HG03432 (cell line): ENCODE measurements around the gene TEAD4.
"Not testable (repeated sequence)": the region's sequence is repeated elsewhere in the genome, so short reads cannot be mapped to it uniquely, and the experiment has no call there.

Experiments
- ATAC-seq: cut with Tn5 transposase; IDR thresholded peaks from one replicate; pipeline ENCODE4 v1.9.1; 2021; ENCODE audit warnings: mild to moderate bottlenecking, moderate library complexity; ENCODE audit not compliant: unreplicated experiment

Gene TEAD4

DNA sequence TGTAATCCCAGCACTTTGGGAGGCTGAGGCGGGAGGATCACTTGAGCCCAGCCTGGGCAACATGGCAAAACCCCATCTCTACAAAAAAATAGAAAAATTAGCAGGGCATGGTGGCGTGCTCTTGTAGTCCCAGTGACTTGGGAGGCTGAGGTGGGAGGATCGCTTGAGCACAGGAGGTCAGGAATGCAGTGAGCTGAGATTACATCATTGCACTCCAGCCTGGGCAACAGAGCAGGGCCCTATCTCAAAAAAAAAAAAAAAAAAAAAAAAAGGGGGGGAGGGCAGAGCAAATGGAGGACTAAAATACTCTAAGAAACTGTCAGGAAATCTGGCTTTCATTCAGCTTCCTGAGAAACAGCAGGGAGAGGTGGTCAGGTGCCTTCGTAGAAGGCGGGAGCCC is 86.3 kb downstream of the TEAD4 start:
- ATAC-seq = no peak

DNA sequence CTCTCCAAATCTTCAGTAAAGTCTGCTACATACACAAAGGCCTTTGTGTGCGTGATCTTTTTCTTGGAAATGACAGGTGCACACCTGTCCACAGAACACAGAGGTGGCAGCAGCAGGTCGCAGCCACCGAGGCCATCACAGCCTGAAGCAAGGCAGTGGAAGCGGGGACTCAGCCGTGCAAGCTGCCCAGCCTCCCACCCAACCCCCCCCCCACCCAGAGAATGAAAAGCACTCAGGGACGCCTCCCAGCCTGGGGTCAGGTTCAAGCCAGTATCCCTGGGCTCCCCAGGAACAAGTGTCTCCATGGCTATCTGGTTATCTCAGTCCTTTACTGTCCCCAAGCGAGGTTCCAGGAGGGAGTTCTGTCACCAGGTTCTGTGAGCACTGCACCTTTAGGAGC is 86.8 kb downstream of the TEAD4 start:
- no peak for ATAC-seq

DNA sequence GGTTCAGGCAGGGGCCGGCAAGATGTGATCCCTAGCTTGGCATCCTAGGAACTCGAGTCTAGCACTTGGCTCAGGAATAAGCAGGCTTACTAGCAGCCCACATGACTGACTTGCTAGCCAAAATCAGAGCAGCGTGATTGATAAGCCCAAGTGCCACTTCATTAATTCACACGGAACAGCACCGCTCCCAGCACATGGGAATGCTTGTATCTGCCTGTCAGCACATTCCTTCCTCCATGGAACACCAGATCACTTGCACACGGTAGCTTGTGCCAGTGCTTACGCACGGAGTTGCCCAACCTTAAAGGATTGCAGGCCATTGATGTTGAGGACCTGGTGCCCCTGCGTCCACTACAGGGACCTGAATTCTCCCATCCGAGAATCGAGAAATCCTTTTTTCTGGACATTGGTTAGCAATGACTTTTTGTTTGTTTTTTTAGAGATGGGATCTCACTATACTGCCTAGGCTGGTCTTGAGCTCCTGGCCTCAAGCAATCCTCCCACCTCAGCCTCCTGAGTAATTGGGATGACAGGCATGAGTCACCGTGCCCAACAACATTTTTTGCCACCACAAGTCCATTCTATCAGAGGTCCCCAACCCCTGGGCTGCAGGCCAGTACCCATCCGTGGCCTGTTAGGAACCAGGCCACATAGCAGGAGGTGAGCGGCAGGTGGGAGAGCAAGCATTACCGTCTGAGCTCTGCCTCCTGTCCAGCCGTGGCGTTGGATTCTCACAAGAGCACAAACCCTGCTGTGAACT is 87.4 kb downstream of the TEAD4 start:
- no peak for ATAC-seq

DNA sequence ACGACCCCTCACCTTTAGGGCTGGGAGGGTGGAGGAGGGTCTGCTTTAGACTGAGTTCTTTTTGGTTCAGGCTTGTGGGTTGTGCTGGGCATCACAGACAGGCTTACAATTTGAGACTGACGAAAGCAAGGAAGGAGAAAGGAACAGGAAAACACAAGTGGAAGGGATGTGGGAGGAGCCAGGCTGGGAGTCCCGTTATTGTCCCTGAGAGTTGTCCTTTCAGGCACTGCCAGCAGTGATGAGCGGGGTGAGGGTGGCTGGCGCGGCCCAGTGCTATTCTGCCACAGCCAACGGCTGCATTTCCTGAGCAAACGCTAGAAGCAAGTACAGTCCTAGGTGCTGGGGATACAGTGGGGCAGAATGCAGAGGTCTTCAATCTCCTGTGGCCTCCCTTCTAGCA is 88.8 kb downstream of the TEAD4 start:
- ATAC-seq = no peak

DNA sequence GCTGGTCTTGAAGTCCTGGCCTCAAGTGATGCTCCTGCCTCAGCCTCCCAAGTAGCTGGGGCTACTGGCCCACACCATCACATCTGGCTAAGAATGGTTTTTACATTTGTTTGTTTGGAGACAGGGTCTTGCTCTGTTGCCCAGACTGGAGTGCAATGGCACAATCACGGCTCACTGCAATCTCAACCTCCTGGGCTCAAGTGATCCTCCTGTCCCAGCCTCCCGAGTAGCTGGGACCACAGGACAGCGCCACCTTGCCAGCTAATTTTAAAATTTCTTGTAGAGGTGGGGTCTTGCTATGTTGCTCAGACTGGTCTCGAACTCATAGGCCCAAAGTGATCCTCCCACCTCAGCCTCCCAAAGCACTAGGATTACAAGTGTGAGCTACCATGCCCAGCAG is 89.3 kb downstream of the TEAD4 start:
- no peak for ATAC-seq

DNA sequence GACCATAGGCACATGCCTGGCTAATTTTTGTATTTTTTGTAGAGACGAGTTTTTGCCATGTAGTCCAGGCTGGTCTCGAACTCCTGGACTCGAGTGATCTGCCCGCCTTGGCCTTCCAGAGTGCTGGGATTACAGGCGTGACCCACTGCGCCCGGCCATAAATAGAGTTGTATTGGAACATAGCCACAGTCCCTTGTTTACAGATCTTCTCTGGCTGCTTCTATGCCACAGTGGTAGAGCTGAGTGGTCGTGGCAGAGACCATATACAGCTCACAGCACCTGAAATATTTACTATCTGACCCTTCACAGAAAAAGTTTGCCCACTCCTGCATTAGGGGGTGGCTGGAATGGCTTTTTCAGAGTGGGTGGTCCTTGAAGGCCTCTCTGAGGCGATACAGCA is 90.0 kb downstream of the TEAD4 start:
- ATAC-seq = no peak

DNA sequence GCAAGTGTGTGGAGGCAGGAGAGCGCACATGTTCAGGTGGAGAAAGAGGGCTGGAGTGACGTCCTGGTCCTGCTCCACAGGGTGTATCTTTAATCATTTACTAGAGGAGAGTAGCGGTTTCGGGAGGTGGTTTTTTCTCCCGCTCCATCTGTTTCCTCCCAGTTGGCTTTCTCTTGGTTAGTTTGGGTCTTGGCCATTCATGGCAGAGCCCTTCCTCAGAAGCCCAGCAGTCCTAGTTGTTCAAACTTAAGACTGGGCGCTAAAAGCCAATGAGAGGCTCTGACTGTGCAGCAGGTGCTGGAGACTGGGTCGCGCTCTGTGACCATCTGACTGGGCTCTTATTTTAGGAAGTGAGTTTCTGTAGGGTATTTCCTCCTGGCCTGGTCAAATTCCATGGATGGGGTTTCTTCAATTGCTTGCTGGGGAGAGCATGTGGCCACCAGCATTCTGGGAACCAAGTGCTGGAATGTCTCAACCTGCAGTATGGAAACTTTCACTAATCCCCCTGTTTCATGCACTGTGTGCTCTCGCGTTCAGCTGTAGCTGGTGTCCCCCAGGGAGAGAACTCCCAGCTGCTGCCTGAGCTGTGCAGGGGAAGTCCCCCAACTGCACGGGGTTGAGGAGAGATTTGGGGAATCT is 90.5 kb downstream of the TEAD4 start:
- no peak for ATAC-seq

DNA sequence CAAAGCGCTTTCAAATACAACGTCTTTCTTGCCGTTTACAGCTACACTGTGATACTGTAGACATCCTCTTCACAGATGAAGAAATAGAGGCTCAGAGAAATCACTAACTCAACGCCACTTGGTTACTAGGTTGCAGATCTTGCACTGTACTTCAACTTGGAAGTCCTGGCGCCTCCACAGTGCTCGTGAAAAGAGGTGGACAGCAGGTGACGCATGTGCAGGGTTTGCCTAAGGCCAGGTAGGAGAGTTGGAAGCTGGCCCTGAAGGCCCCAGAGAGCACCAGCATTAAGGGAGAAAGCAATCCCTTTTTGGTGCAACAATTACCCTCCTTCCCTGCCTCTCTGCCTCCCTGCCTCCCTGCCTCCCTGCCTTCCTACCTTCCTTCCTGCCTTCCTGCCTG is 95.2 kb downstream of the TEAD4 start:
- no peak for ATAC-seq

DNA sequence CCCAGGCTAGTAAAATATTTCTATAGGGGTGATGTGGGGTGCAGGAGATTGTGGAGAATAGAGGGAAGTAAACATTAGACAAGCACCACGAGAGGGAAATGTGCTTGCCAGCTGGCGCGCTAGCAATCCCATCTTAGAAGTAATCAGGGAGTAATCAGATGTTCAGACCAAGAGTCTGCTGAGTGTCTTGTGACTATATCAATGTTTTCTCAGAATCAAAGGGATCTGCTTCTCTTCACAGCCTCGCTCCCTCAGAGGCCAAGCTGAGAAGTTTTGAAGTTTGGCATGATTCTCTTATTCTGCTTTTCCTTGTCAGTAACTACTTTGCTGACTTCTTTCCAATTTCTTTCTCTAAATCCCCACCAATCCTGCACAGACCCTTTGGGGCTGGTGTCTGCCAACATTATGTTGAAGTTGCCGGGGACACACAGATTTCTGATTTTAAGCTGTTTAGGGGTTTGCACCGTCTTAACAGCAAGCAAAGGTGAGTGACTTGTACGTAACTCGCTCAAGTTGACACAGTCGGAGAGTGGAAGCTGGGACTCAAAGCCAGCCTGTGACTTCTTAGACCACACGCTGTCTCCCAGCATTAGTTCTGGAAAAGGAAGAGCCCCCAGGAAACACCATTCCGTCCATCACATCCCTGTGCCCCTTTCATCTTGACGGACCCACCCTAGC is 96.0 kb downstream of the TEAD4 start:
- no peak for ATAC-seq

DNA sequence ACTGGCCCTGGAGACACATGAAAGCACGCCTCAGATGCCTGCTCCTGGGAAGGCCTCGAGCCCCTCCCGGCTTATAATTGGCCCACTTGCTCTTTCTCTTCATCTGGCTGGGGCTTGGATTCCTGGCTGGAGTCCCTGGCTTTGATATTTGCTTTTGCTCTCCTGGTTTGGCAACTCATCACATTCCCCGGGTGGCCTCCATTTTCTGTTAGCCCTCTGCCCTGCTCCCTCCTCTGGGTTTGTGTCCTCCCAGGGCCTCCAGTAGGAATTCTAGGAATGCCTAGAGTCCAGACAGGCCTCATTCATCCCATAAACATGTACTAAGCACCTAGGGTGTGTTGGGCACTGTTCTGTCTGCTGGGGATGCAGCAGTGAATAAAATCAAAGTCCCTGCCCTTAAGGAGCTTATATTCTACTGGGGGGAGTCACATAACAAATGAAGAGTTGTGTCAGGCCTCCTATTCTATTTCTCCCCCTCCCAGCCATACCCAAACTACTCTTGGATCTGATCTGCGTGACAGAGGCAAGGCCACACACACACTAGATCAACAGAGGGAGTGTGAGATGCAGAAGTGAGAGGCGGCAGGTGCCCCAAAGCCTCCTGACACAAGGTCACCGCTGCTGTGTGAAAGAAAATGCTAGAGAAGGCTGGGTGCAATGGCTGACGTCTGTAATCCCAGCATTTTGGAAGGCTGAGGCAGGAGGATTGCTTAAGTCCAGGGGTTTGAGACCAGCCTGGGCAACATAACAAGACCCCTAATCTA is 96.7 kb downstream of the TEAD4 start:
- no peak for ATAC-seq

DNA sequence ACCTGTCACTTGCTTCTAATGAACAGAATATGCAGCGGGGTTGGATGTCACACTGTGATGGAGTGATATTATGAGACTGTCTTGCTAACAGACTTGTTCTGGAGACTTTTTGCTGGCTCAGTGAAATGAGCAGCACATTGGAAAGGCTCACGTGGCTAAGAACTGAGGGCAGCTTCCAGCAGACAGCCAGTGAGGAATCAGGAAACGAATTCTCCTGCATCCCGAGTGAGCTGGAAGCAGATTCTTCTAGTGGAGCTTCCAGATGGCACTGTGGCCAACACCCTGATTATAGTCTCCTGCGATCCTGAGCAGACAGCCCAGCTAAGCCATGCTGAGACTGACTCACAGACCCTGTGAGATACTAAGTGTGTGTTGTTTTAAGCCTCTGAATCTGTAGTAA is 101.9 kb downstream of the TEAD4 start:
- ATAC-seq = no peak

DNA sequence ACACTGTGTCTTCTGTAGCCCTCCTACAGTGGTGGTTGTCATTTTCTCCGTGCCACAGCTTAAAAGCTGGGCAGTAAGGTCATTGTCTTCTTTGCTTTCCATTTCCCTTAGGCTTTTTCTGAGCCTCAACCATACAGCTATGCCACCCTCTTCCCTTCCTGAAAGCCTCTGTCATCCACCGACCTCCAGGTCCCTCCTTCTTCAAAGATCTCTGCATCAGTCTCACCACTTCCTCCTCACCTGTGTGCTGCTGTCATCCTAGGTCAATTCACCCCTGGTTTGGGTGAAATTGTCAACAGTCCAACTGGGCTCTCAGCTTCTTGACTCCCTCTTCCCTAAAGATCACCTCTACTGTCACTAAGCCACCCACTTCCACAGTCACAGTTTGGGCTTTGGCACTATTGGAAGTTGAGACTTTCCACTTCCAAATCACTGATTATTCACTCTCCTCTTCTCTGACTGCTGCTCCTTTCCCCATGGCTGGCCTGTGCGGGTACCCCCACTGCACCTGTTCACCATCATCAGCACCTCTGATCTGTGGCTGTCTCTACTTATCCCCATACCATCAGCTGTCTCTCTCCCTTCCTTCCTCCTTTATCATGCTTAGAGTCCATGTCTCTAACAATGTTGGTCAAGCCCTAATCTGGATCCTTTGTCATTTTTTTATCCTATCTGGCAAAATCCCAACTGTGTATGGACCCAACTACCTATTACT is 102.5 kb downstream of the TEAD4 start:
- no peak for ATAC-seq

DNA sequence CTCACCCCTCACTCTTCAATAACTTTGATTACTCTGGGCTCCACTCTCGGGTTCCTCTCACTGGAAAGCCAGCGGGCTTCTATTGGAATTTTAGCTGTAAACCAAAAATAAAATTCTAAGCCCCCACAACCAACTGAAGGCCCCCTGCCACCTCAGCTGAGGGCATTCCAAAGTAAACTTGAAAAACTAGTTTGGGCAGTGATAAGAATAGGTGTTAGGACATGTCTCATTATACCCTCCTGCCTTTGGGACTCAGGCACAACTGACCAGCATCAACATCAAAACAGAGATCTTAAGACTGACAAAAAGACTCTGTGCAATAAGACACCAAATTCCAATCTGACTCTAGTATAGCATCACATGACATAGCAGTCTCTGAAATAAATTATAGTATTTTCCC is 106.1 kb downstream of the TEAD4 start:
- ATAC-seq = no peak

DNA sequence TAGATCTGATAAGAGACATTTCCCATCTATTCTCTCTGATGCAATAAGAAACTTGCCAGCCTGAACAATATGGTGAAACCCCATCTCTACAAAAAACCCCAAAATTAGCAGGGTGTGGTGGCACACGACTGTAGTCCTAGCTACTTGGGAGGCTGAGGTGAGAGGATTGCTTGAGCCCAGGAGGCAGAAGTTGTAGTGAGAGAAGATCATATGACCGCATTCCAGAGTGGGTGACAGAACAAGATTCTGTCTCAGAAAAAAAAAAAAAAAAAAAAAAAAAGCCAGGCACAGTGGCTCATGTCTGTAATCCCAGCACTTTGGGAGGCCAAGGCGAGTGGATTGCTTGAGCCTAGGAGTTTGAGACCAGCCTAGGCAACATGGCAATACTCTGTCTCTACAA is 106.6 kb downstream of the TEAD4 start:
- not testable (repeated sequence) for ATAC-seq

DNA sequence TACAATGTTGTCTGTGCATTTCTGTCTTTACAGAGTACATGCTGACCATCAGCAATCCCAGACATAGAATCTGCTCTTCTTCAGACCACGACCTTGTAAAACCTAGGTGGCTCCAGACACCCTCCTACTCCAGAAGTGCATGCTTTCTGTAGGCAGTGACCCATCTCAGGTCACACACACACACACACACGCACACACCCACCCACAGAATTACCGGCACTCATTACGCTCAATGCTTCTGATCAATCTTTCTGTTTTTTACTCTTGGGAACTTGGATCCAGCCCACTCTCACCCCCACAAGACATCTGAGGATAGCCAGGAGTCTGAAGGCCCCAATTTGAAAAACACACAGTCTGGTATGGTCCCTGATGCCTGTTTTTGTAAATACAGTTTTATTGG is 110.5 kb downstream of the TEAD4 start:
- ATAC-seq = no peak

DNA sequence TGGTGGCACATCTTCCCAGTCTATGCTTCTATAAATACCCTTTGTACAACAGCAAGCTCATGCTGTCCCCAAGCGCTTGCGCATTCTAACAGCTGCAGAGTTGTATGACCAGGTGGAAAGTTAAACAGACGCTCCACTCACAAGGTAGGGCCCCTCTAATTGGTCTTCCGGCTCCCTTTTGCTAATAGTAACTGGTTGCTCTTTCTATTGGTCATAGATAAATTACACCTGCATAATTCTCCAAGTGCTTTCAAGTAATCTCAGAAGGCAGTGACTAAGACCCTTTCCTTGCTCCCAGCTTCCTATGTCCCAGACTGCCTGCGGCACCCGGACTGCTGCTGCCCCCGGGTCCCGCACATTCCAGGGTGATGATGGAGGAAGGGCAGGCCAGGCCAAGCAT is 111.9 kb downstream of the TEAD4 start:
- ATAC-seq = no peak

DNA sequence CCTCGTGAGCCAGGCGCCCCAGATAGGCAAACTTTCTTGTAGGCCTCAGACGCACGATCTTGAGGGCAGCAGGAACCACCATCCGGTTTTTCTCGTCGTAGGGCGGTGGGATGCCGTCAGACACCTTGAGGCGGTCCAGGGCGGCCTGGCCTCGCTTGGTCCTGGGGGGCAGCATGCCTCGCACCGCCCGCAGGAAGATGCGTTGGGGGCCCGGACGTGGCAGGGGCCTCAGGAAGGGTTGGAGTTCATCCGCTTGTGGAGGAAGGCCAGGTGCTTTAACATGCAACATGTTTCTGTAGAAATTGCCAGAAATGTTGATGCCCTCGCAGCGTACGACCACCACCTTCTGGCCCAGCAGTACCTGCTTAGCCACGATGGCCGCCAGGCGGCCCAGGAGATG is 112.5 kb downstream of the TEAD4 start:
- no peak for ATAC-seq

DNA sequence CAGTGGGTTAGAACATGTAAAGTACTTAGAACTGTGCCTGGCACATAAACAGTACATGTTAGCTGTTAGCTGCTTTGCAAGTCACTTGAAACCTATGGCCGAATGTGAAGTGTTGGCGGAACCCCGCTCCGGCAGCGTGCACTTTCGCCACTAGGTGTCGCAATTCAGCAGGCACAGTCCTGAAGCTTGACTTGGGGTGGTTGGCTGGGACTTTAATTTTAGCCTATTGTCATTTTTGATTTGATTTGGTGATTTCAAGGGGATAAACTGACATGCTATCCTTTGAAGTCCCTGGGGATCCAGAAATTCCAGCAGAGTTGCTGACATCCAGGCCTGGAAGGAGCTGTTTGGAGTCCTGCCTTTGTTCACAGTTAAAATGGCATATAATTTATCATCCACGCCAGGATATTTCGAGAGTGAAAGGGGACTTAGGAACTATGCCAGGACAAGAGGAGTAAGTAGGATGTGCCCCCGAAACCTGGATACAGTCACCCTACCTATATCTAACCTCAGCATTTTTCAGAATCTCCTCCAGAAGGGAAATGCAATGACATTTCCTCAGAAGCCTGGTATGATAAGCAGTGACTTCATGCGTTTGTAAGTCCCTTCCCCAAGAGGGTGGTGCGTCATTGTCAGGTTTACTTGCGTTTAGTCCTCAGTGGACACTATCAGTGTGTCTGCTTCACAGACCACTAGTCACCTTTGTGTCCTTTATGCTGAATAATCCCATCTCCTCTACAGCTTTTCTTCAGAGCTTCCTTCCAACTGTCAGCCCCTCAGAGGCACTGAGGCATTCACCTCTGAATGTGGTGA is 114.4 kb downstream of the TEAD4 start:
- ATAC-seq = no peak

DNA sequence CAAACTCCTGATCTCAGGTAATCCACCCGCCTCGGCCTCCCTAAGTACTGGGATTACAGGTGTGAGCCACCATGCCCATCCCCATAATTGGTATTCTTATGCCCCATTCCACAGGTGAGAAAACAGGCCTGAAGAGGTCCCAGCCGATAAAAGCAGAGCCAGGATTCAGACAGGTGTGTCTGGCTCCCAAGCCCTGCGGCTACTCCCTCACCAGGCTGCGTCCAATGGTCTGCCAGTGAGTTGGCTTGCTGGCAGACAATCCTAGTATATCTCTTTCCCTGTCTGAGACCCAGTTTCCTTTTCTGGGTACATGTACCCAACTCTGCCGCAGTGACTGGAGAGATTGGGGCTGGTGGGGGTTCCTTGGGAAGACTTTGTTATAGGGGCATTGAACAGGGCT is 116.1 kb downstream of the TEAD4 start:
- ATAC-seq = no peak
